Karpas-422 (cell line): ENCODE results near the gene PTPRG. TPM values are rescaled to one million over a fixed set of nuclear protein-coding genes. Genes with fewer than 3 reads are reported as not detected.

Experiments used
- DNase-seq: peaks from one replicate; pipeline ENCODE4 v3.0.0-alpha.2; 2015
- H2AFZ ChIP-seq: fragments of 200-600 bp; sonication (generic); 2 replicates; pipeline ENCODE4 v1.6.1; 2014; ENCODE audit warnings: antibody characterized with exemption, low read length, mixed read lengths
- H3K27ac ChIP-seq: fragments of 200-600 bp; sonication (generic); 2 replicates; pipeline ENCODE4 v1.5.1; 2014; ENCODE audit warnings: mild to moderate bottlenecking, low read length, moderate library complexity
- H3K27me3 ChIP-seq: fragments of 200-600 bp; sonication (generic); 2 replicates; pipeline ENCODE4 v1.6.1; 2014; ENCODE audit warnings: low read length, mixed read lengths
- H3K36me3 ChIP-seq: fragments of 200-600 bp; sonication (generic); 2 replicates; pipeline ENCODE4 v1.6.1; 2014; ENCODE audit warnings: low read length, mixed read lengths; ENCODE audit not compliant: insufficient read depth
- H3K4me1 ChIP-seq: fragments of 200-600 bp; sonication (generic); 2 replicates; pipeline ENCODE4 v1.6.1; 2014; ENCODE audit warnings: mild to moderate bottlenecking, low read length, mixed read lengths
- H3K4me2 ChIP-seq: fragments of 200-600 bp; sonication (generic); 2 replicates; pipeline ENCODE4 v1.6.1; 2014; ENCODE audit warnings: low read length, low read depth, mild to moderate bottlenecking; ENCODE audit not compliant: poor library complexity, severe bottlenecking
- H3K4me3 ChIP-seq: fragments of 200-600 bp; sonication (generic); 2 replicates; pipeline ENCODE4 v1.5.1; 2014; ENCODE audit warnings: mild to moderate bottlenecking, antibody characterized with exemption, low read length, mixed read lengths
- H3K79me2 ChIP-seq: fragments of 200-600 bp; sonication (generic); 2 replicates; pipeline ENCODE4 v1.6.1; 2014; ENCODE audit warnings: mild to moderate bottlenecking, low read length, mixed read lengths
- H3K9ac ChIP-seq: fragments of 200-600 bp; sonication (generic); 2 replicates; pipeline ENCODE4 v1.6.0; 2014; ENCODE audit warnings: low read length
- H3K9me2 ChIP-seq: fragments of 200-600 bp; sonication (generic), shearing (Covaris generic); replicated peaks from 2 replicates; pipeline ENCODE4 v1.6.0; 2014; ENCODE audit warnings: mild to moderate bottlenecking, low read length, moderate library complexity; ENCODE audit not compliant: insufficient read depth
- H3K9me3 ChIP-seq: fragments of 300-700, 200-600 bp; sonication (generic); 2 replicates; pipeline ENCODE4 v1.6.1; 2014; ENCODE audit warnings: low read length, mixed read lengths
- H4K20me1 ChIP-seq: fragments of 200-600 bp; sonication (generic); 2 replicates; pipeline ENCODE4 v1.6.1; 2014; ENCODE audit warnings: mild to moderate bottlenecking, antibody characterized with exemption, low read length, low read depth; ENCODE audit not compliant: insufficient read depth
- total RNA-seq: library from RNA; depleted of rRNA; stranded (reverse); fragments of >200 nt; shearing (Covaris generic); gene quantifications from 2 replicates; pipeline ENCODE4 v1.2.3, GENCODE V29; 2014; ENCODE audit warnings: low replicate concordance

PTPRG gene
- total RNA-seq, 1 experiment from 2014 or later, result not detected

DNA sequence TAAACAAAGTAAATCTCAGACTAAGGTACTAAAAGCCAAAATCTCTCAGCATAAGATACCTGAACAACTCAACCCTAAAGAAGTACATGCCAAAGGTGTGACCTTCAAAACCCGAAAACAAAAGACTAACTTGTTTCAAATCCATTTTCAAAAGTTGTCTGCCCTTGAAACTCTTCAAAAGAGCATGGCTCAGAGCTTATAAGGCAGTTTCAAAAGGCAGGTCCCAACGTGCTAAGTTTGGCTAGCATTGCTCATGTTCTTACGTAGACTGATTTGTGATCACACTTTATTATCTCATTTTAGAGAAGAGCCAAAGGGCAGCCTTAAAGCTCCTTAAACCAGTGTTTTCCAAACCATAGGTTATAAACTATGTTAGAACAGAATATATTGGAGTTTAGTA lies 699.8 kb downstream of the PTPRG start:
- no peaks in the 10 kb centered on the region for H4K20me1 ChIP-seq
- H3K9me2 ChIP-seq, result no peaks in the 10 kb centered on the region
- no peaks in the 10 kb centered on the region for H3K79me2 ChIP-seq
- H3K4me3 ChIP-seq, result no peak overlapping the region
- H3K4me2 ChIP-seq, result no peak overlapping the region
- DNase-seq, result no peak
- no peak overlapping the region for H2AFZ ChIP-seq
- no peaks in the 10 kb centered on the region for H3K9me3 ChIP-seq
- H3K9ac ChIP-seq, result no peak overlapping the region
- no peak overlapping the region for H3K27ac ChIP-seq
- H3K27me3 ChIP-seq, result no peaks in the 10 kb centered on the region
- H3K36me3 ChIP-seq, result no peaks in the 10 kb centered on the region
- H3K4me1 ChIP-seq, result no peaks in the 10 kb centered on the region

DNA sequence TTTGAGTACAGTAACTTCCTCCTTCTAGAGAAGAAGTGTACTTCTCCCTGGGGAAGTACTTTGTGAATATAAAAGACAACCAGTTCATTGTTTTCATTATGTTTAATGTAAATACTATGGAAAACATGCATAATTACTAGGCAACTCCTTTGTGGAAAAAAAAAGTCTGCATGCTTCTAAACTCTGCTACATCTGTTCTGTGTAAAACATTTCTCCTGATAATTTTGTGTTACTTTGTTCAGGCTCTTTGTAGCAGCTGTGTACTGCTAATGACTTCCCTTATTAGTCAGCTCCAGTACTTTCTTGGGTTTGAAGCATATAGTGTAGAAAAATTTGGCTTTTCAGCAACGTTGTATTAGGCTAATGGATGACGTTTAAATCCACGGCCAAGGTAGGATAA lies 700.4 kb downstream of the PTPRG start:
- H3K4me3 ChIP-seq, result no peak overlapping the region
- DNase-seq, result no peak

DNA sequence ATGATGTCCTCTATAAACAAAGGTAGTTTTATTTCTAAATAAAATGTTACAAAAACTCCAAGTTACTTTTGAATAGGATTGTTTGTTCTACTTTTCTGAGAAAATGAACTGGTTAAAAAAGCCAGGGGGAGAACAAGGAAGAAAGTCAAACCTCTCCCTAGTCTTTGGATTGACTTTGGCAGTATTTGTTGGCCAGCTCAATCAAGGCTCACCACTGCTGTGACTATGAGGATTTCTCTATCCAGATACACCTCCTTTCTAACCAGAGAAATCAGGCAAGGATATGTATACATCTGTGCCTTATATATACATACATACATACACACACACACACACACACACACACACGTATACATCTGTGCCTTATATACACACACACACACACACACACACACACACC lies 704.2 kb downstream of the PTPRG start:
- Histone ChIP-seq H3K9ac (no peak overlapping the region), H3K36me3 (no peaks in the 10 kb centered on the region), H3K4me2 (no peak overlapping the region), H3K27ac (no peak overlapping the region), H3K9me2 (no peaks in the 10 kb centered on the region), H3K4me1 (no peaks in the 10 kb centered on the region), H3K9me3 (no peaks in the 10 kb centered on the region), H4K20me1 (no peaks in the 10 kb centered on the region), H3K27me3 (no peaks in the 10 kb centered on the region), H3K79me2 (no peaks in the 10 kb centered on the region), H3K4me3 (no peak overlapping the region), H2AFZ (no peak overlapping the region)
- no peak for DNase-seq

More for the DNA sequence above, 700.4 kb downstream of the PTPRG start:
- Histone ChIP-seq H3K4me1 (no peaks in the 10 kb centered on the region), H3K9me3 (no peaks in the 10 kb centered on the region), H3K4me2 (no peak overlapping the region), H2AFZ (no peak overlapping the region), H3K27ac (no peak overlapping the region), H4K20me1 (no peaks in the 10 kb centered on the region), H3K27me3 (no peaks in the 10 kb centered on the region), H3K9ac (no peak overlapping the region), H3K36me3 (no peaks in the 10 kb centered on the region), H3K9me2 (no peaks in the 10 kb centered on the region), H3K79me2 (no peaks in the 10 kb centered on the region)

DNA sequence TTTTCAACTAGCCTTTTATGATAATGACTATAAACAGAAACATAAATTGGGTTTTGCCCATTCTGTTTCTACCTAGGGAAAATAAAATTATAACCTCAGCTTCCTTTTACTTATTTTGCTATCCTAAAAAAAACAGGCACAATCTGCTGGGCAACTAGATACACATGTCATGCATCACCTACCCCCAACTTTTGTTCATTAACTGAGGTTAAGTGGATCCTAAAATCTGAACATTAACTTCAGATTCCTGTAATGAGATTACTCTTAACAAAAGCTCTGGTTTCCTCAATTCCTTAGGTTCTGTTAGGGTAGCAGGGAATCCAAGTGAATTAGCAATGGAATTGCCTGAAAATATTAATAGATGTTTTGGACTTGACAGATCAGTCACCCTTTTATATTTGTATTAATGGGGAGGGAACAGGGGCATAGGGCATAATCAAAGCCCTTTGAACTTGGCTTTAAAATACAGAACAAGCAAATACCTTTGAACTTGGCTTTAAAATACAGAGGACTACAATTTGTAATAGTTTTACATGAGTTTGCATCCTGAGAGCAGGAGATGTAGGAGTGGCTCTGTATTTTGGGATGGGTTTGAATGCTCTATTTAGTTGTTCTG lies 705.4 kb downstream of the PTPRG start:
- no peaks in the 10 kb centered on the region for H3K79me2 ChIP-seq
- H3K9ac ChIP-seq, result no peak overlapping the region
- no peaks in the 10 kb centered on the region for H3K4me1 ChIP-seq
- no peak overlapping the region for H3K27ac ChIP-seq
- no peak overlapping the region for H3K4me3 ChIP-seq
- H3K9me3 ChIP-seq, result no peaks in the 10 kb centered on the region
- no peaks in the 10 kb centered on the region for H3K36me3 ChIP-seq
- no peak for DNase-seq
- H2AFZ ChIP-seq, result no peak overlapping the region
- no peaks in the 10 kb centered on the region for H3K9me2 ChIP-seq
- no peaks in the 10 kb centered on the region for H4K20me1 ChIP-seq
- no peak overlapping the region for H3K4me2 ChIP-seq
- H3K27me3 ChIP-seq, result no peaks in the 10 kb centered on the region

DNA sequence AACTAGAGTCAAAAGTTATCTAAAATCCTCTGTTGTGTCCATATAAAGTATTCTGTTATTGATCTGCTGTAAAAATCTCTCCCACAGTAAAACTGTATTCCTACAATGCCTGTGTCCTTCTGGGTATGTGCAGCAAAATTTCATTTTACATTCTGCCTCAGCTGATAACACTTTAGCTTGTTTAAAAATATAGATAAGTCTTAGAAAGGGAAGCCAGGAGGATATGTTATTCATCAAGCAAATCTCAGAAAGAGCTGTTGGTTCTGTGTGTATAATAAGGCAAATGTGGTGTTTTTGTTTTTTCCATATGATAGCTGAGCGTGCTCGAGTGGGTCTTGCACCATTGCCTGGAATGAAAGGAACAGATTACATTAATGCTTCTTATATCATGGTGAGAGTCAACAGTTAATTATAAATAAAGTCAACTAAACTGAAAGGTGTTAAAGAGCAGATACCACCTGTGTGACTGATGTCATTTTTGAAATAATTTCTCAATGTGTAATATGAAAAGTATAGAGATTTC lies 715.3 kb downstream of the PTPRG start:
- Histone ChIP-seq H3K79me2 (no peaks in the 10 kb centered on the region), H3K27me3 (no peaks in the 10 kb centered on the region), H3K9me2 (no peaks in the 10 kb centered on the region), H2AFZ (no peak overlapping the region), H3K9me3 (no peaks in the 10 kb centered on the region), H3K4me3 (no peak overlapping the region), H3K36me3 (no peaks in the 10 kb centered on the region), H3K4me2 (no peak overlapping the region), H4K20me1 (no peaks in the 10 kb centered on the region), H3K9ac (no peak overlapping the region), H3K4me1 (no peaks in the 10 kb centered on the region), H3K27ac (no peak overlapping the region)
- DNase-seq, result no peak

DNA sequence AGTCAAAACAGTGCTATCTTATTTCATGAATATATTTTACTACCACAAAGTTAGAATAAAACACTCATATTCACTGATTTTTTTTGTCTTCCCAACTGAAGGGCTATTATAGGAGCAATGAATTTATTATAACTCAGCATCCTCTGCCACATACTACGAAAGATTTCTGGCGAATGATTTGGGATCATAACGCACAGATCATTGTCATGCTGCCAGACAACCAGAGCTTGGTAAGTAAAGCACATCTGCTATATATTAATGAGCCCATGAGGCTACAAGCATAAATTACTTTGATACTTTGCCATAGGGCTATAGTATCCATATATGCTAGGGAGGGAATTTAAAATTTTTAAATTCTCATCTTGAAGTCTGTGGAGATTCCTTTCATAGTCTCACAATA lies 716.1 kb downstream of the PTPRG start:
- no peak overlapping the region for H3K4me2 ChIP-seq
- no peaks in the 10 kb centered on the region for H3K9me2 ChIP-seq
- no peaks in the 10 kb centered on the region for H3K79me2 ChIP-seq
- no peak overlapping the region for H3K27ac ChIP-seq
- no peaks in the 10 kb centered on the region for H3K4me1 ChIP-seq
- H3K36me3 ChIP-seq, result no peaks in the 10 kb centered on the region
- no peak overlapping the region for H3K9ac ChIP-seq
- no peaks in the 10 kb centered on the region for H4K20me1 ChIP-seq
- no peak overlapping the region for H2AFZ ChIP-seq
- H3K27me3 ChIP-seq, result no peaks in the 10 kb centered on the region
- H3K4me3 ChIP-seq, result no peak overlapping the region
- no peaks in the 10 kb centered on the region for H3K9me3 ChIP-seq
- no peak for DNase-seq

DNA sequence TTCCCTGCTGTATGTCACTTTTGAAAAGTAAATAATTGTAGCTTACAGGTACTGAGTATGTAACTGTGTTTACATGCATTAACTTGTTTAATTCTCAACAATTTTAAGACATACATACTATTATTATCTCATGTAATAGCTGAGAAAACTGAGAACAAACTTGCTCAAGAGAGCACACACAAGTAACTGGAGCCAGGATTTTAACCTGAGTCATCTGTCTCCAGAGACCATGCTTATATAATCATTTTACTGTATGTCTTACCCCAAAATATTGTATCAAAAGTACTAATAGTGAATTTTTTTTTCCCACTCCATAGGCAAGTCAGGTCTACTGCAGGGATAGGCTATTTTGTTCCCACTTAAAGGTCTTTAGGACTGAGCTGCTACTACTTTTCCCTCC lies 716.6 kb downstream of the PTPRG start:
- Histone ChIP-seq H3K9me3 (no peaks in the 10 kb centered on the region), H3K4me1 (no peaks in the 10 kb centered on the region), H3K27ac (no peak overlapping the region), H3K36me3 (no peaks in the 10 kb centered on the region), H3K9me2 (no peaks in the 10 kb centered on the region), H3K79me2 (no peaks in the 10 kb centered on the region), H3K9ac (no peak overlapping the region), H2AFZ (no peak overlapping the region), H3K4me2 (no peak overlapping the region), H3K4me3 (no peak overlapping the region), H3K27me3 (no peaks in the 10 kb centered on the region), H4K20me1 (no peaks in the 10 kb centered on the region)
- DNase-seq, result no peak

DNA sequence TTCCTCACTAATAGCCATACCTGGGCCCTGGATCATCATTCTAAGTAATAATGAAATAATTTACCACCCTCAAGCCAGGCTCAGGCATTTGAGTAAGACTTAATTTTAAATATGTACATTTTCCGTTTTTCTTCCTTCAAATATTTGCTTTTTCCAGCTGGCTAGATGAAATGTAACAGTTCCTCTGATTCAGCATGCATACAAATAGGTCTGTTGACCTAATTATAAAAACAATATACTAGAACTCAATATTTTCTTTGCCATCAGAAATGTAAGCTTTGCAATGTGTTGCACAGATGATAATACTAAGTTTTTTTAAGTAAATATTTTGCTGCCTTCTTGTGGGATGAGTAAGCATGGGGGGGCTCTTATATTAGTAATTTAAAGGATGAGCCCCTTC lies 720.4 kb downstream of the PTPRG start:
- DNase-seq, result no peak
- H4K20me1 ChIP-seq, result no peaks in the 10 kb centered on the region
- no peaks in the 10 kb centered on the region for H3K36me3 ChIP-seq
- peaks cover 4% of the 10 kb centered on the region for H3K4me1 ChIP-seq
- no peak overlapping the region for H3K27ac ChIP-seq
- H3K4me2 ChIP-seq, result no peak overlapping the region
- H3K9ac ChIP-seq, result no peak overlapping the region
- H3K9me2 ChIP-seq, result no peaks in the 10 kb centered on the region
- no peaks in the 10 kb centered on the region for H3K79me2 ChIP-seq
- no peak overlapping the region for H3K4me3 ChIP-seq
- no peak overlapping the region for H2AFZ ChIP-seq
- no peaks in the 10 kb centered on the region for H3K9me3 ChIP-seq
- no peaks in the 10 kb centered on the region for H3K27me3 ChIP-seq
